Measurements from ENCODE around the gene SOWAHA. TPM values are rescaled to one million over a fixed set of nuclear protein-coding genes. Genes with fewer than 3 reads are reported as not detected.
"Not testable (repeated sequence)": the region's sequence is repeated elsewhere in the genome, so short reads cannot be mapped to it uniquely, and the experiment has no call there.

Gene SOWAHA
- total RNA-seq, 1 donor from 2014 or later = not detected

DNA sequence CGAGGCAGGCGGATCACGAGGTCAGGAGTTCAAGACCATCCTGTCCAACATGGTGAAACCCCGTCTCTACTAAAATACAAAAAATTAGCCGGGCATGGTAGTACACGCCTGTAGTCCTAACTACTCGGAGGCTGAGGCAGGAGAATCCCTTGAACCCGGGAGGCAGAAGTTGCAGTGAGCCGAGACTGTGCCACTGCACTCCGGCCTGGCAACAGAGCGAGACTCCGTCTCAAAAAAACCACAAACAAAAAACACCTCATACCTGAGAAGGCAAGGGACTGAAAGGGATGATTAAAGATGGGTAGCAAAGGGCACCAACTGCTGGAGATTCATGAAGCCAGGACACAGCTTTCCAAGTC is 6.3 kb upstream of the SOWAHA start:
- DNase-seq (ENCODE audit: extremely low read depth, low read depth, low spot score) = not testable (repeated sequence)

DNA sequence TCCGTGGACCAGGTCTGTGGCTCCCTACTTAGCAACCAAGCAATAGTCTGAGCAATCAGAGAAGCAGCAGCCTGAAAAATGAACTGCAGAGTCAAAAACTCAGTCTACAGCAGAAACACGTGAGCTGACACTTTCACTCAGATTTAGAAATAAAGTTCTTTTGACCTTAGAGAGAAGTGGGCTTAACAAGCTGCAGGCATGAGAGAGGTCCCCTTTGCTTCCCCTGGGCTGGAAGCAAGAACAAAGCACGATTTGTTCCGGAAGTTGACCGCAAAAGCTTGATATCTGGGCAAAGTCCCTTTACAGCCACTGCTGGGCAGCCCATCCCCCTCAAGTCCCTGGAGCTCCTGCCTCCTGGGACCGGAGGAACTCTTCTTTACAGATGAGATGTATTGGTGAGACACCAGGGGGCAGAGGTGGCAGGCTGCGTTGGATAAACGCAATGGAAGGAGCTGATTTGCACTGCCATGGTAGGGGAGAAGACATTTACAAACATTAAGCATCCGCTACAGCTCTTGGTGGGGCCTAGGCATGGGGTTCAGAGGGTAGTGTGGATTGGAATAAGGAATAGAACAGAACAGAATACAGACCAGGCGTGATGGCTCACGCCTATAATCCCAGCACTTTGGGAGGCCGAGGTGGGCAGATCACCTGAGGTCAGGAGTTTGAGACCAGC is 5.8 kb upstream of the SOWAHA start:
- no peak for DNase-seq (ENCODE audit: extremely low read depth, low read depth, low spot score)

DNA sequence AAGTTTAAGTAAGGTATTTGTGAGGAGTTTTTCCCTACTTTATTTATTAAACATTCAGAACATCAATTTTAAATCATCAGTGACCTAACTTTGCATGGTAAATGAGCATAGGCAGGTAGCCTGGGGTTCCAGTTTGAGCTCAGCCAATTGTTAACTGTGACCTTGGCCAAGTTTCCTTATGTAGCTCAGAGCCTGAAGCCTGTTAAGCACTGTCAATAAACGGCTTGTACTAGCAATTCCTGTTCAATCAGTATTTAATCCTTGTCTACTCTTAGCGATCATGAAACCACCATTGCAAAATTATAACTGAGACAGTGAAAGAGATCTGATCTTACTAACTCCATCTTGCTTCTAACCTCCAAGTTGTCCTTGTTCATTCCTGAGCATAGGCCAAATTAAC is 4.7 kb upstream of the SOWAHA start:
- DNase-seq (ENCODE audit: extremely low read depth, low read depth, low spot score) = no peak

DNA sequence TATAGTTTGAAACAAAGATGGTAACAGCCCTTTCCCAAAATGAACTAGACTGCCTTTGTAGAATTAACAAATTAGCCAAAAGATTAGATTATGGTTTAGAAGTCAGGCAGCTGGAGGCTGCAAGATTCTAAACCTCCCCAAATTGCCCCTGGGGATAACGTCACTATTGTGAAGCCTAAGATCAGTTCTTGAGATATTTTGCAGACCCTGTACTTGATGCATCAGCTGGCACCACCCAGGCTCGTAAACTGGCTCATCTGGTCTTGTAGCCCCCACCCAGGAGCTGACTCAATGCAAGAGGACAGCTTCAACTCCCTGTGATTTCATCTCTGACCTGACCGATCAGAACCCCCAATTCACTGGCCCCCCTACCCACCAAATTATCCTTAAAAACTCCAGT is 4.2 kb upstream of the SOWAHA start:
- DNase-seq (ENCODE audit: extremely low read depth, low read depth, low spot score) = no peak

DNA sequence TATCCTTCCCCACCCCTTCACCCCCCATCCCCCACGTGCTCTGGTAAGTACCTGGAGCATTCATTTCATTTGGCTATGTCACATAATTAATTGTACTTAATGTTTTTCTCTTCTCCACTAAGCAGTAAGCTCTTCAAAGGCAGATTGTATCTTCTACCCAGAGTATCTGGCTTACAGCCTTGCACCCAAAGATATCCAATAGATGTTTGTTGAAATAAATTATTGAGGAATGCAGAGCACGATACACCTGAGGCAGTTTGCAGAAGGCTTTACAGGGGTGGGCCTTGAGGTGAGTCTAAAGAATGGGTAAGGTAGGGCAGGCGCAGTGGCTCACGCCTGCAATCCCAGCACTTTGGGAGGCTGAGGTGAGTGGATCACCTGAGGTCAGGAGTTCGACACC is 2.5 kb upstream of the SOWAHA start:
- no peak for DNase-seq (ENCODE audit: extremely low read depth, low read depth, low spot score)

DNA sequence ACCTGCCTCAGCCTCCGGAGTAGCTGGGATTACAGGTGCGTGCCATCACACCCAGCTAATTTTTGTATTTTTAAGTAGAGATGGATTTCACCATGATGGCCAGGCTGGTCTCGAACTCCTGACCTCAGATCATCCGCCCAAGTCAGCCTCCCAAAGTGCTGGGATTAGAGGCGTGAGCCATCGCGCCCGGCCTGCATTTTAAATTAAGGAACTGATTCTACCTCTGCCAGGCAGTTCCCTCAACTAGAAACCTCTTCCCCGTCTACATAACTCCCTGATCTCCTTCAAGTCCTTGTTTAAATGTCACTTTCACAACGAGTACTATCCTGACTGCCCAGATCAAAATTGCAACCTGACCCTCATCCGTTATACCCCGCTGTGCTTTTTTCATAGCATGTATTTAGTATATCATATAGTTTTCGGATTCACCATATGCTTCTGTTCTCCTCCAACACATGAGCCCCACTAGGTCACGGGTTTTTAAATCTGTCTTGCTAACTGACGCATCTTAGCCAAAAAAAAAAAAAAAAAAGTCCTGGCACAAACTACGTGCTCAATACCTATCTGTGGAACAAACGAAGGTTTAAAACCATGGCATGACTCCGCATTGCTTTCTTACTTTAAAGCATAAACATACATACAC is 858 bp upstream of the SOWAHA start:
- no peak for DNase-seq (ENCODE audit: extremely low read depth, low read depth, low spot score)

DNA sequence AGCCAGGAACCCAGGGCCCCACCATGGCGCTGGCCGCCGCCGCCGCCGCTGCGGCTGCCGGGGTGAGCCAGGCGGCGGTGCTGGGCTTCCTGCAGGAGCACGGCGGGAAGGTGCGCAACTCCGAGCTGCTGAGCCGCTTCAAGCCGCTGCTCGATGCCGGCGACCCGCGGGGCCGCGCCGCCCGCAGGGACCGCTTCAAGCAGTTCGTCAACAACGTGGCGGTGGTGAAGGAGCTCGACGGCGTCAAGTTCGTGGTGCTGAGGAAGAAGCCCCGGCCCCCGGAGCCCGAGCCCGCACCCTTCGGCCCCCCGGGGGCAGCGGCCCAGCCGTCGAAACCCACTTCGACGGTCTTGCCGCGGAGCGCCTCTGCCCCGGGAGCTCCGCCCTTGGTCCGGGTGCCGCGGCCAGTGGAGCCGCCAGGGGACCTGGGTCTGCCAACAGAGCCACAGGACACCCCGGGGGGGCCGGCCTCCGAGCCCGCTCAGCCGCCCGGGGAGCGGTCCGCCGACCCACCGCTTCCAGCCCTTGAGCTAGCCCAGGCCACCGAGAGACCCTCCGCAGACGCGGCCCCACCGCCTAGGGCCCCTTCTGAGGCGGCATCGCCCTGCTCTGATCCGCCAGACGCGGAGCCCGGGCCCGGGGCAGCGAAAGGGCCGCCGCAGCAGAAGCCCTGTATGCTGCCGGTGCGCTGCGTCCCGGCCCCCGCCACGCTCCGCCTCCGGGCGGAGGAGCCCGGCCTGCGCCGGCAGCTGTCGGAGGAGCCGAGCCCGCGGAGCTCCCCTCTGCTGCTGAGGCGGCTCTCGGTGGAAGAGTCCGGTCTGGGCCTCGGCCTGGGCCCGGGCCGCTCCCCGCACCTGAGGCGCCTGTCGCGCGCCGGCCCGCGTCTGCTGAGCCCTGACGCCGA is 749 bp downstream of the SOWAHA start:
- no peak for DNase-seq (ENCODE audit: extremely low read depth, low read depth, low spot score)

DNA sequence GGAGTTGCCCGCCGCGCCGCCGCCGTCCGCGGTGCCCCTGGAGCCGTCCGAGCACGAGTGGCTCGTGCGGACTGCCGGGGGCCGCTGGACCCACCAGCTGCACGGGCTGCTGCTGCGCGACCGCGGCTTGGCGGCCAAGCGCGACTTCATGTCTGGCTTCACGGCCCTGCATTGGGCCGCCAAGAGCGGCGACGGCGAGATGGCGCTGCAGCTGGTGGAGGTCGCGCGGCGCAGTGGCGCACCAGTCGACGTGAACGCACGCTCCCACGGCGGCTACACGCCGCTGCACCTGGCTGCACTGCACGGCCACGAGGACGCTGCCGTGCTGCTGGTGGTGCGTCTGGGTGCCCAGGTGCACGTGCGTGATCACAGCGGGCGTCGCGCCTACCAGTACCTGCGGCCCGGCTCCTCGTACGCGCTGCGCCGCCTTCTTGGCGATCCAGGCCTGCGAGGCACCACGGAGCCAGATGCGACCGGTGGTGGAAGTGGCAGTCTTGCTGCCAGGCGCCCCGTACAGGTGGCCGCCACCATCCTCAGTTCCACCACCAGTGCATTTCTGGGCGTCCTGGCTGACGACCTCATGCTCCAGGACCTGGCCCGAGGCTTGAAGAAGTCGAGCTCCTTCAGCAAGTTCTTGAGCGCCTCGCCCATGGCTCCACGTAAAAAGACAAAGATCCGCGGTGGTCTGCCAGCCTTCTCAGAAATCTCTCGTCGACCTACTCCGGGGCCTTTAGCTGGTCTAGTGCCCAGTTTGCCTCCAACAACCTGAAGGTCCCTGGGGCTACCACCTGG is 1.6 kb downstream of the SOWAHA start:
- no peak for DNase-seq (ENCODE audit: extremely low read depth, low read depth, low spot score)

DNA sequence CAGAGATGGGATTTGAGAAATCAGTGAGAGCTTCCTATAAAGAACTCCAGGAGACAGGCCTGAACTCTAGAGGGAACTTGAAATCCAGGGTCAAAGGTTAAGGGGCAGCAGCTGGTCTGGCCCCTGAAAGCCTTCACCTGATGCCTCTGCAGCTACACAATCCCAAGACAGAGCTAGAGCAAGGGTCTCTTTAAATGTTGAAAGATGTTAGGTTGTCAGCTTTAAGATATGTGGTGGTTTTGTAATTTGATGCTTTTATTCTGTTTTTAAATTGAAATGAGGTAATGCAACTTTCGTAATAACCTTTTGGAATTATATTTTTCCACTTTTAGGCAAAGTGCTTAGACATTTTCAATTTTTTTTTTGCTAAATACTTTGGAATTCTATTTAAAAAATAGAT is 2.4 kb downstream of the SOWAHA start:
- DNase-seq (ENCODE audit: extremely low read depth, low read depth, low spot score) = no peak

DNA sequence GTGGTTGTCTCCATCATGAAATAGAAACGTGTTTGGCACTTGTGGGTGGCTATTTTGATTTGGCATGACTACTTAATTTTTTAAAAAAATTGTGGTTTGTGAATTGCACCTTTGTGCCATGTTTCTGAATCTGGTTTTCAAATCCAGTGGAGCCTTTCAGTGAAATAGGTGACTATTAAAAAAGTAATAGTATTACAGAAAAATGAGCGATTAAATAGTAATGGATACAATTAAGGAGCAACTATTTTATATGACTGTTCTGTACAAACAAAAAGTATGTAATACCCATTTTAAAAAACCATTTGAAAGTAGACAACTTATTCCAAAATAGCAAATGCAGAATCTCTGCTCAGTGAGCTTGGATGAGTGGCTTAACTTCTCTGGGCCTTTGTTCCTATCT is 3.0 kb downstream of the SOWAHA start:
- DNase-seq (ENCODE audit: extremely low read depth, low read depth, low spot score) = no peak

DNA sequence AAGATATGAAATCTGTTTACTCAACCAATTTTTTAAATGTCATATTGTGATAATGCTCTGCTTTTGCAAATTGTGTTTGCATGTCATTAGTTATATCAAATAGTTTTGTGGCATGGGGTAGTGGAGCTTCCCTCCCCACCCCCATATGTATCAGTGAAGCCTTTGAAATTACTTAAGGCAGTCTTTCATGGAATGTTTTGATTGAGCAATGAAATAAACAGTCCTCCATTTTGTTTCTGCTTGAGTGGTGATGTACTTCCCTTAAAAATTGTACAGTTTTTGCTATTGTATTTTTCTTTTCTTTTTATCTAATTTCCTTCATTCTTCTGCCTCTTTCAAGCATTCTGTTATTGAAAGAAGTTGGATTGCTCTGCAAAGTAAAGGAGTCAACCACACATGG is 3.5 kb downstream of the SOWAHA start:
- no peak for DNase-seq (ENCODE audit: extremely low read depth, low read depth, low spot score)

DNA sequence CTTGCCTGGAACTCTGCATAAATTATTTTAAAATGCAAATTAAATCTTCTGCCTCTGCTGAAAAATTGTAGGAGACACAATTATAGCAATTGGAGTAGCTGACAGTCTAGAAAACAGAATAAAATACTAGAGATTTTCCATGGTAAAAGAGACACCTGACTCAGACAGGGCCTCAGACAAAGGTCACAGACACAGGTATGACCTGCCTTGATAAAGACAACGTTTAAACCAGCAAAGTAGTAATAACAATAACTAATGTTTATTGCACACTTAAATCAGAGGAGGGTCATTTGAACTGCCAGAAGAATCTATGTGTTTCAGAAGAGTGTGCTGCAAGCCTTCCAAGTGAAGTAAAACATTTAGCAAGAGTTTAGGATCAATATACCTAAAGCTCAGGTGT is 3.9 kb downstream of the SOWAHA start:
- DNase-seq (ENCODE audit: extremely low read depth, low read depth, low spot score) = no peak

DNA sequence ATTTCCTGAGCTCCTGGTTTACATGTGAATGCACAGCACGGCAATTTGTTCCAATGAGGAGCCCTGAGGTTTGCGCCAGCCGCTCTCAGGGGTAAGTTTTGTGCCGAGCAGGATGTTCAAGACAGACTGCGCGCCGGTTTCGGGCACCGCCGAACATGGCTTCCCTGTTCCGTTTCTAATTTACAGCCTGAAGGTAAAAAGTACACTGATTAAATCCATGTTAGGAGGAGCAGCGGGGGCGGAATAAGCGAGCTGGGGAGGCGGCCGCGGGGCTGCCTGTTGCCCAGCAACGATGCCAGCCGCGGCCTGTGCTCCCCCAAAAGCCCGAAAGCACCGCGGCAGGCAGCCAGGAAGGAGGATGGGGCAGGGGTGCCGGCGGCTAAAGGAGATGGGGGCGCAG is 6.4 kb downstream of the SOWAHA start:
- DNase-seq (ENCODE audit: extremely low read depth, low read depth, low spot score) = no peak

DNA sequence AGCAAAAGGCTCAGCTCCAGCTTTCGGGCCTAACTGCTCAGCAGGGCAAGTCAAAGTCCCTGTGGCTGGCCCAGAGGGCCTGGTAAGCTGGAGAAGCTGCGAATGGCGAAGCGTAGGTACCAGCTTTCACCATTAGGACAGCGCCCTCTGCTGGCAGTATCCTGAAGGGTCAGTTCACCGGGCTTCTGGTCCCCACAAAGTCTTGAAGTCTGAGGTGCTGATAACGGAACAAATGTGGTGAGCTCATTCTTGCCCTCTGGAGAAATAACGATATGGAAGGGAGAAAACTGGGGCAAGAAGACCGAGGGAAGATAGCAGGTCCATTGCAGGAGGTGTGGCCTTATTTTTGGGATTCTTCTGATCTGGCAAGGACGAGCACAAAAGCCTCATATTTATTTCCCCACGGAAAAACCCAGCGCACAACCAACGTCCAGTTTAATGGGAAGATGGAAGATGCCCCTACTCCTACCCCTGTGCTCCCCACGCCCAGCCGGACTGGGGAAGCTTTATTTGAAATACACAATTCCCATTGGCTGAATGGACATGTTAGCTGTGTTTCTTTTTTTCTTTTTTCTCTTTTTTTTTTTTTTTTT is 7.2 kb downstream of the SOWAHA start:
- DNase-seq (ENCODE audit: extremely low read depth, low read depth, low spot score) = peak; percentile 82

DNA sequence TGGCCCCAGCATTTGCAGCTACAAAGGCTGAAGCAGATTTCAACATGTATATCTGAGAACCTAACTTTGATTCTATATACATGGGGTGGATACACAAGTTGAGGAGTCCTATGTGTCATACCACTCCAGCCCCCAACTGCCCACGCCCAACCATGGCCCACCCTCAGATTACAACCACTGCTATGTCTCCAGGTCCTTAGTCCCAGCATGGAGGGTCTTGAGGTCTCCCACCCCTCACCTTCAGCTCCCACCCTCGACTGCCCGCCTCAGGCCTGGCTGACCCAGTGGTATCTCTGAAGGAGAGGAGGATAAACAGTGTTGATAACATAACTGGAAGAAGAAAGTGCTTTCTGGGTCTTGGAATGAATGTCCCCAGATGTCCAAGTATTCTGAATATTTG is 8.2 kb downstream of the SOWAHA start:
- no peak for DNase-seq (ENCODE audit: extremely low read depth, low read depth, low spot score)

DNA sequence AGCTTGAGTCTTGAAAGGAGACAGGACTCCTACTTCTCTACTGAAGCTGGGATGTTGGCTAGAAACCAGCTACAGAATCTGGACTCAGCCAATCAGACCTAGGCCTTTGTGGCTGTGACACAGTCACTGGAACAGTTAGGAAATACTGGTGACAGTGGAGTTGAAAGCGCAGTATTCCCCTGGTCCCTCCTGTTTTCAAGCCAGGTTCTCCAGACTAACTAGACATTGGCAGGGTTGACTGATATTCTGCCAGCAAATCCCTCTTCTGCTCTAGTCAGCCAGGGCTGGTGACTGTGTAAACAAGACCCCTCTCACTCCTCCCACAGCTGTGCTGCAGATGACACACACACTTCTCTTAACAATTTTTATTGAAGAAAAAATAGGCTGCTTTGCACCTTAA is 8.7 kb downstream of the SOWAHA start:
- no peak for DNase-seq (ENCODE audit: extremely low read depth, low read depth, low spot score)

DNA sequence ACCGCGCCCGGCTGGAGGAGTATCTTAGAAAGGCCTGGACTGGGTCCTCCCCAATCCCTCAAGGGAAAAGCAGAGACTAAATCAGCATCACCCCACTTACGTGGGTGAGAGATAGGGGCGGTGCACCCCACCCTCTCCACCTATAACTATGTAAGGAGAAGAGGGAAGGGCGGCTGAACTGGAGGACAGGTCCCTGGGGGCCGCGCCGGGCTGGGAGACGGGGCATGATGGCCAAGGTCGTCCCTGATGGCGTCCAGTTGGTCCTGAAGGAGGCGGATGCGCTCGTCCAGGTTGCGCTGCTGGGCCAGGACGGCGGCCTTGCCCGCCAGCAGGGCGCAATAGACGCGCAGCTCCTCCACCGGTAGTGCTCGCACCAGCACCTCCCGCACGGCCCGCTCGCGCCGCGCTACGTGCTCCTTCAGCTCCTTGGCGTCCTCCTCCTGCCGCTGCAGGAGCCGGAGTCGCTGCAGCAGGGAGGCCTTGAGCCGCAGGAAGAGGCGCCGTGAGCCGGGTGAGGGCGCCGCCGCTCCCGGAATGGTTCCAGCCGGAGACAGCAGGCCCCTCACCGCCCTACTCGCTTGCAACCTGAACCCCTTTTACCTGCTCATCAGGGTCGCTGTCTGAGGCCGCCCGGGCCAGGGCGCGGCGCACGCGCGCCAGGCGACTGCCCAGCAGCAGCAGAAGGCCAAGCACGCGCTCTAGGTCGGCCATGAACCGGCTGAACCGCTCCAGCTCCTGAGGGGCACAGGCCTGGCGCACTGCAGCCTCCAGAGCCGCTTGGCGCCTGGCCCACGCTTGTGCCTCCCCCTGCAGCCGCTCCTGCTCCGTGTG is 9.8 kb downstream of the SOWAHA start:
- no peak for DNase-seq (ENCODE audit: extremely low read depth, low read depth, low spot score)

DNA sequence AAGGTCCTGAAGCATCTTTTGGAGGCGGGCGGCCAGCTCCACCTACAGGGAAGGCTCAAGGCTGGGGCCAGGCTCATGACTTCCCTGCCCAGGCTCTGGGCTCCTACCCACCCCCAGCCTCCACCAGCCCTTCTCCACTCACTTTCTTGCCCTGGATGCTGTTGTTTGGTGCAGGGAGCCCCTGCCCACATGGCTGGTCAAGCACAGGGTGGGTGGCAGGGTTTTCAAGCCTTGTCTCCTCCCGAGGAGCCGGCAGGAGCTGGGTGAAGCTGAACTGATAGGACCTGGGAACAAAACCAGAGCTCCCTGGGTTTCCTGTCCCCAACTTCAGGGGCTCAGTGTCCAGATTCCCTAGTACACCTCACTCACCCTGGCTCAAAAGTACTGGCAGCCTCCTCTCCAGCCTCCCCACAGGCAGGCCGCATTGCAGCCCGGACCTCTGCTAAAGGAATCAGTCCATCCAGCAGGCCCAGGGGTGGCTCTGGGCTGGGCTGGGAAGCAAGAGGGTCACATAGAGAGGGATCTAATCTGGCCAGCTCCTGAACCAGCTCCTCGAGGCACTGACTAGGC is 10.5 kb downstream of the SOWAHA start:
- DNase-seq (ENCODE audit: extremely low read depth, low read depth, low spot score) = no peak

DNA sequence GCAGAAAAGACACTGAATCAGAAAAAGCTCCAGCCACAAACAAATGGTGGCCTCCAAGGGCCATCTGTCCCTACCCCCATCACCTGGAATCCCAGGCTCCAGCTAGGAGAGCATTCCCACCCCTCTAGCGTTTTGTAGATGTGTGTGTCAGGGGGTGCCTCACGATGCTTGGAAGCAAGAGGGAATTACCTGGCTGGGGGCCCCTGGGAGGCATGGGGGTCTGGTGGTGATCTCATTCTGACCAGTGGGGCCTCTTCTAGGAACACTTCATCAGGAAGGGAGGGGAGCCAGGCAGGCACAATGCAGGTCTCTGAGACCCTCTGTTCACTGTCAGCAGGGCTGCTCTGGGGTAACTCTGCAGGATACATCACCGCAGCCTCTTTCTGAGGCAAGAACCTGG is 11.3 kb downstream of the SOWAHA start:
- no peak for DNase-seq (ENCODE audit: extremely low read depth, low read depth, low spot score)
